ENCODE measurements around the gene ZSCAN9.

Gene ZSCAN9

DNA sequence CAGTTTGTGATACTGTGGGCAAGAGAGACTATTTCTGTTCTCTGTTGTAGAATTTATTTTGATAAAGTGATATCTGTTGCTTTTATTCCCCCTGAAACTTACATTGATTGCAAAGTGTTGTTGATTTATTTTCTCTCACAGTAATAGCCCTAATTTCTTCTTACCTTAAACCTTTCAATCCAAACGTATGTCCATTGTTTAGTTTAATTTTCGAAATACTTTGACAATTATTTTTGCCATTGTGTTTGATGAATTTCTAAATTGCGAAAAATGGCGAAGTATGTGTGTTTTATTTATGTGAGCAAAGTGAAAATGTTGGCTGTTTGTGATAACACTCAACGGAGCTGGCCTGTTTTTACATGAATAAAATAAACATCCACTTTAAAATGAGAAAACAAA is 41.5 kb downstream of the ZSCAN9 start:
- in situ Hi-C loops (cut with HindIII; ENCODE audit: low sequenced_read_pairs), result no loop called here

DNA sequence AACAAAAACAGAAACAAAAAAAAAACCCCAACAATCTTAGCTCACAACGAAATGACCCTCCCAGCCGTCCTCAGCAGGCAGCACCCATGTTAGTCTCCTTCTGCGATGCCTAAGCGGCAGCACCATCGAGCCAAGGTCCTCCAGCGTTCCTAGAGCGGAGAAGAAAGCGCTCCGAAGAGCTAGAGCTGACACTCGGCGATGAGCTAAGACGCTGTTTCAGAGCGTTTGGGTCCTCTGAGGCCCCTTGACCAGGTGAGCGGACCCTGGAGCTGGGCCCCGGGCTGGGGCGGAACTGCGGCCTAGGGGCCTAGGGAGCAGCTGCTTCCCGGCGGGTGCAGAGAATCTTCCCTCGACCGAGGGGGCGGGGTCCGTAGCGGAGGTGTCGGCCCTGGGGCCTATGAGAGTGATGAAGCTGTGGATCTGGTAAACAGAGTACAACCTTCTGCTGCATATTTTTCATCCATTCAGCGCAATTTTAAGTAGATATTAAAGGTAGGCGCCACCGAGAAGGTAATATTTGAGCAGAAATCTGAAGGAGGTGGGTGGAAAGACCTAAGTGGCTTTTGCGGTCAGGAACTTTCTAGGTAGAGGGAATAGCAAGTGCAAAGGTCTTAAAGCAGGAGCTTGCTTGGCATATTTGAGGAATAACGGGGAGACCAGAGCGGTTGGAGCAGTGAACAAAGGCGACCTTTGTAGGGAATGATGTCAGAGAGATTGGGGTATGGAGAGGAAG is 42.1 kb downstream of the ZSCAN9 start, which contains the start of gene ZSCAN26:
ZSCAN26 (plus strand) TSS at position 182 of the 733 bp plus-strand sequence. CDS start 4,777 bp downstream, outside the sequence.
- in situ Hi-C loops (cut with HindIII; ENCODE audit: low sequenced_read_pairs), result no loop called here

- in situ Hi-C loops (cut with HindIII; ENCODE audit: low sequenced_read_pairs), result no loop called here
Measured at GRCh38 chr6:28267695-28268059, 42.6 kb downstream of the ZSCAN9 start.

DNA sequence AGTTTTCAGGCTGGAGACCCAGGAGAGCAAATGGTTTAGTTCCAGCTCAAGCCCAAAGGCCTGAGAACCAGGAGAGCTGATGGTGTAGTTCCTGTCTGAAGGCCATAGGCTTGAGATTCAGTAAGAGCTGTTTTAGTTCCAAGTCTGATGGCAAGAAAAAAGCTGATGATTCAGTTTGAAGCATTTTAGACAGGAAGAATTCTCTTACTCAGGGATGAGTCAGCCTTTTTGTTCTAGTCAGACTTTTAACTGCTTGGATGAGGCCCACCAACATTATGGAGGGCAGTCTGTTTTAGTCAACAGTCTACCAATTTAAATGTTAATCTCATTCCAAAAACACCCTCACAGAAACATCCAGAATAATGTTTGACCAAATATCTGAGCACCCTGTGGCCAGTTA is 44.4 kb downstream of the ZSCAN9 start:
- in situ Hi-C loops (cut with HindIII; ENCODE audit: low sequenced_read_pairs), result no loop called here

GRCh38 chr6:28274888-28275287 is 49.8 kb downstream of the ZSCAN9 start:
- in situ Hi-C loops (cut with HindIII; ENCODE audit: low sequenced_read_pairs), result no loop called here

DNA sequence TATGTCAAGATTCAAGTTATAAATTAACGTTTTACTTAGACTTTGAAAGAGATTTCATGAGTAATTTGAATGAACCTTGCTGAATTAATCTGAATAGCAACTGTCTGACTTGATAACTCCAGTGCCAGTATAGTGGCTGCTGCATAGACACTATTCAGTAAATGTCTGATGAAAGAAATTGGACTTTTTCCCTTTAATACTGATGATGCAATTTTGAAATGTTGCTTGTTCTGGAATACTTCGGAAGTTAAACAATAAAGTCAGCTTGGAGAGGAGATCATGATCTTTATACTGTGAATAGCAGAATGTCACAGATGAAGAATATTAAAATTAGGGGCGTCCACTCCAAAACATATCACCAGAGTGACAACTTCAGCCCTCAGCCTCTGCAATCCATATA is 52.7 kb downstream of the ZSCAN9 start:
- in situ Hi-C loops (cut with HindIII; ENCODE audit: low sequenced_read_pairs), result no loop called here

GRCh38 chr6:28280595-28281287 is 55.7 kb downstream of the ZSCAN9 start:
- in situ Hi-C loops (cut with HindIII; ENCODE audit: low sequenced_read_pairs), result no loop called here

GRCh38 chr6:28281288-28282064 is 56.4 kb downstream of the ZSCAN9 start, which contains the start of gene PGBD1:
PGBD1 (plus strand) TSS chr6:28281572; CDS start chr6:28283814, 2,242 bp downstream.
- in situ Hi-C loops (cut with HindIII; ENCODE audit: low sequenced_read_pairs), result no loop called here

GRCh38 chr6:28282926-28283325 is 57.9 kb downstream of the ZSCAN9 start:
- in situ Hi-C loops (cut with HindIII; ENCODE audit: low sequenced_read_pairs), result no loop called here
